Measurements from ENCODE around the gene SPON1.

DNA sequence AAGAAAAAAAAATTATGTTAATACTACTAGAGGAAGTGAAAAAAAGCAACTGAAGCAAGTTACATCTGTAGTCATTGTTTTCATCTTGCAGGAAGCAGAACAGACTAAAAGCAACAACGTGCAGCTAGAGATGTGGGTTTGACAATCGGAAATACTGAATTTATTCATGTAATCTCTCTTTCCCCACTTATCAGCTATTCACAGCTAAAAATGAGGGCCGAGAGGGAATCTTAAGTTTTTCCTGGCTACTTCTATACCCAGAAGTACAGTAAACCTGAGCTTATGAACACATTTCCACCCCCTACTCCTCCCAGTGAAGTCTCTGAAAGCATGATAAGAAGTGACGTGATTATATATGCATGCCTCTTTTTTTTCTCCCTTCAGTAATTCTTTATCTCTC, 116.5 kb downstream of the SPON1 start:
- TF ChIP-seq POLR2A (IDR thresholded peaks at IDR 0.05; ENCODE audit: low read length) = no peak
- TF ChIP-seq EP300 (IDR thresholded peaks at IDR 0.05) = no peak
- TF ChIP-seq SMC3 (IDR thresholded peaks at IDR 0.05) = no peak
- TF ChIP-seq CTCF (IDR thresholded peaks at IDR 0.05) = no peak

Measured in A549 (cell line).